ENCODE results near the gene FLNA. TPM values are rescaled to one million over a fixed set of nuclear protein-coding genes. Genes with fewer than 3 reads are reported as not detected.

FLNA gene
- total and polyA plus RNA-seq, 2 of the 13 experiments (the other 11 are each of a cell fraction or from before 2014, with no cell fraction given): 83.4 to 174 TPM

- TF ChIP-seq FOXJ3 (CRISPR knock-in tag; IDR thresholded peaks at IDR 0.05; ENCODE audit: borderline replicate concordance): no peak
- TF ChIP-seq ZBTB3 (CRISPR knock-in tag; IDR thresholded peaks at IDR 0.05; ENCODE audit: borderline replicate concordance, low read depth): no peak
- TF ChIP-seq ZC3H4 (CRISPR knock-in tag; IDR thresholded peaks at IDR 0.05; ENCODE audit: borderline replicate concordance): no peak
- TF ChIP-seq TOE1 (CRISPR knock-in tag; IDR thresholded peaks at IDR 0.05): no peak
- no peak for TF ChIP-seq ZNF121 (CRISPR knock-in tag; IDR thresholded peaks at IDR 0.05)
- no peak for TF ChIP-seq ZUFSP (CRISPR knock-in tag; IDR thresholded peaks at IDR 0.05; ENCODE audit: borderline replicate concordance)
- no peak for TF ChIP-seq MAX (IDR thresholded peaks at IDR 0.05)
- no peak for TF ChIP-seq ZNF777 (CRISPR knock-in tag; IDR thresholded peaks at IDR 0.05)
- TF ChIP-seq ZNF264 (CRISPR knock-in tag; IDR thresholded peaks at IDR 0.05): no peak
- no peak; the same call in 1 of the 2 replicates for TF ChIP-seq ZMYM4 (CRISPR knock-in tag; IDR thresholded peaks at IDR 0.05)
- TF ChIP-seq ZBTB34 (CRISPR knock-in tag; IDR thresholded peaks at IDR 0.05): no peak
- peak; percentile 99 for TF ChIP-seq ZHX1 (CRISPR knock-in tag; IDR thresholded peaks at IDR 0.05; ENCODE audit: low read depth)
- TF ChIP-seq ONECUT2 (CRISPR knock-in tag; IDR thresholded peaks at IDR 0.05): no peak
- TF ChIP-seq ZNF646 (CRISPR knock-in tag; IDR thresholded peaks at IDR 0.05): no peak
- TF ChIP-seq ZNF629 (CRISPR knock-in tag; conservative IDR thresholded peaks at IDR 0.05): no peak
- TF ChIP-seq MIXL1 (CRISPR knock-in tag; IDR thresholded peaks at IDR 0.05): no peak
- TF ChIP-seq MTF2 (CRISPR knock-in tag; IDR thresholded peaks at IDR 0.05; ENCODE audit: borderline replicate concordance): no peak
Measured at GRCh38 chrX:154378799-154379568, 4.5 kb upstream of the FLNA start, which contains the start of gene EMD (continued).

Data from HepG2 (cell line).